ENCODE measurements around the gene LMAN2L.

DNA sequence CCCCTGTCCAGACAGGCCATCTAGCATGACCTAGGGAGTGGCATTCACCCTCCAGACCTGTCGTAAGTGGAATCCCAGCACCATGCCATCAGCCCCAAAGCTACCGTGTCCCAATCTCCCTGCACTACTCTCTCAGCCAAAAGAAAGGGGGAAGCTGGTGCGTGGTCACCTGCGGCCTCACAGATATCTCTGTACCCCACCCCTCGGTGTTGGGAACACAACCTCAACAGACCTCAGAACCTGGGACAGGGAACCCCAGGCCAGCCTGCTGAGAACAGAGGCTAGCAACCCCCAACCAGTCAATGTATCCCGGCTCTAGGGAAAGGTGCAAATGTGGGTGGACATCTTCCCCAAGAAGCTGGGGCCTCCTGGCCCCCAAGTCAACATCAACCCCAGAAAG lies 38.2 kb downstream of the LMAN2L start:
- TF ChIP-seq SIN3A (IDR thresholded peaks at IDR 0.05; ENCODE audit: borderline replicate concordance, insufficient read depth, low read length) (no peak), POLR2AphosphoS5 (IDR thresholded peaks at IDR 0.05; ENCODE audit: low read depth, low read length) (no peak)
- TF ChIP-seq, protein P1, sequence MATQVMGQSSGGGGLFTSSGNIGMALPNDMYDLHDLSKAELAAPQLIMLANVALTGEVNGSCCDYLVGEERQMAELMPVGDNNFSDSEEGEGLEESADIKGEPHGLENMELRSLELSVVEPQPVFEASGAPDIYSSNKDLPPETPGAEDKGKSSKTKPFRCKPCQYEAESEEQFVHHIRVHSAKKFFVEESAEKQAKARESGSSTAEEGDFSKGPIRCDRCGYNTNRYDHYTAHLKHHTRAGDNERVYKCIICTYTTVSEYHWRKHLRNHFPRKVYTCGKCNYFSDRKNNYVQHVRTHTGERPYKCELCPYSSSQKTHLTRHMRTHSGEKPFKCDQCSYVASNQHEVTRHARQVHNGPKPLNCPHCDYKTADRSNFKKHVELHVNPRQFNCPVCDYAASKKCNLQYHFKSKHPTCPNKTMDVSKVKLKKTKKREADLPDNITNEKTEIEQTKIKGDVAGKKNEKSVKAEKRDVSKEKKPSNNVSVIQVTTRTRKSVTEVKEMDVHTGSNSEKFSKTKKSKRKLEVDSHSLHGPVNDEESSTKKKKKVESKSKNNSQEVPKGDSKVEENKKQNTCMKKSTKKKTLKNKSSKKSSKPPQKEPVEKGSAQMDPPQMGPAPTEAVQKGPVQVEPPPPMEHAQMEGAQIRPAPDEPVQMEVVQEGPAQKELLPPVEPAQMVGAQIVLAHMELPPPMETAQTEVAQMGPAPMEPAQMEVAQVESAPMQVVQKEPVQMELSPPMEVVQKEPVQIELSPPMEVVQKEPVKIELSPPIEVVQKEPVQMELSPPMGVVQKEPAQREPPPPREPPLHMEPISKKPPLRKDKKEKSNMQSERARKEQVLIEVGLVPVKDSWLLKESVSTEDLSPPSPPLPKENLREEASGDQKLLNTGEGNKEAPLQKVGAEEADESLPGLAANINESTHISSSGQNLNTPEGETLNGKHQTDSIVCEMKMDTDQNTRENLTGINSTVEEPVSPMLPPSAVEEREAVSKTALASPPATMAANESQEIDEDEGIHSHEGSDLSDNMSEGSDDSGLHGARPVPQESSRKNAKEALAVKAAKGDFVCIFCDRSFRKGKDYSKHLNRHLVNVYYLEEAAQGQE (IDR thresholded peaks at IDR 0.05; ENCODE audit: insufficient read depth in 1 of 2, low read depth in 2 of 2, low read length in 2 of 2), result no peak
